Gastrocnemius medialis (tissue), 4 donors: Measurements from ENCODE around the gene UBR3.
A peak's percentile ranks its signal among the peaks of the same experiment; 100 is the strongest.

Experiments
- POLR2A ChIP-seq, 2 donors: fragments of 450-650 bp; IDR thresholded peaks; one replicate each; pipeline ENCODE4 v1.6.1; 2017; ENCODE audit warnings: antibody characterized with exemption in 2 of 2, mild to moderate bottlenecking in 2 of 2, moderate library complexity in 2 of 2
- TF ChIP-seq, protein P1 (sequence below), 5 experiments: fragments of 450-650 bp in 3 of 5; fragments of 200-600 bp in 2 of 5; sonication (generic) in 2 of 5; IDR thresholded peaks in 4 of 5; conservative IDR thresholded peaks in 1 of 5; 1 replicate in 4 of 5; 2 replicates in 1 of 5; pipeline ENCODE4 v1.5.1; 2016 to 2019; ENCODE audit warnings: antibody characterized with exemption in 5 of 5, mild to moderate bottlenecking in 3 of 5, moderate library complexity in 3 of 5

DNA sequence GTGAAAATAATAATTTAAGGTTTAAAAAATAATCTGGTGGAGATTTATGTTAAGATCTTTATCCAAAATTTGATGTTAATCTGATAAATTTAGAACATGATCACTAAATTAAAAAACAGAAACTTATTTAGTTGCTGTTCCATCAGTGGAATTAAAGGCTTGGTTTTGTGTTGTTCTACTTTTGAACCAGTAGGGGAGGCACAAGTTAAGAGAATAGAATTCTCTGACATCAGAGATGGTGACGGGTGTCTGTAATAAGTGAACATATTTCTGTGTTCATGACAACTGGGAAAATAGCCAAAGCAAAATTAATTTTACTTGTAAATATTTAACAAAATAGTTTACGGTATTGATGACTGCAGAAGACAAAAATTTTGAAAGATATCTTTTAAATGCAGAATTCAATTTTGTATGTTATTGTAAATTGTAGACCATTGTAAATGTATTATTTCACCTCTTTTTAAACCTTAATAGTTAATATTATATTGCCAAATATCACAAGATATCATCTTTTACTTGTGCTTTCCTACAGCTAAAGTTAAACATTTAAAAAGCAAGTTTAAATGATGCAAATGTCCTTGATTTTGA, 106.0 kb downstream of the UBR3 start:
- TF ChIP-seq, protein P1, sequence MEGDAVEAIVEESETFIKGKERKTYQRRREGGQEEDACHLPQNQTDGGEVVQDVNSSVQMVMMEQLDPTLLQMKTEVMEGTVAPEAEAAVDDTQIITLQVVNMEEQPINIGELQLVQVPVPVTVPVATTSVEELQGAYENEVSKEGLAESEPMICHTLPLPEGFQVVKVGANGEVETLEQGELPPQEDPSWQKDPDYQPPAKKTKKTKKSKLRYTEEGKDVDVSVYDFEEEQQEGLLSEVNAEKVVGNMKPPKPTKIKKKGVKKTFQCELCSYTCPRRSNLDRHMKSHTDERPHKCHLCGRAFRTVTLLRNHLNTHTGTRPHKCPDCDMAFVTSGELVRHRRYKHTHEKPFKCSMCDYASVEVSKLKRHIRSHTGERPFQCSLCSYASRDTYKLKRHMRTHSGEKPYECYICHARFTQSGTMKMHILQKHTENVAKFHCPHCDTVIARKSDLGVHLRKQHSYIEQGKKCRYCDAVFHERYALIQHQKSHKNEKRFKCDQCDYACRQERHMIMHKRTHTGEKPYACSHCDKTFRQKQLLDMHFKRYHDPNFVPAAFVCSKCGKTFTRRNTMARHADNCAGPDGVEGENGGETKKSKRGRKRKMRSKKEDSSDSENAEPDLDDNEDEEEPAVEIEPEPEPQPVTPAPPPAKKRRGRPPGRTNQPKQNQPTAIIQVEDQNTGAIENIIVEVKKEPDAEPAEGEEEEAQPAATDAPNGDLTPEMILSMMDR (IDR thresholded peaks at IDR 0.05 in 4 of 5, conservative IDR thresholded peaks at IDR 0.05 in 1 of 5), result peak; percentile 18 to 55 (median 43)
- TF ChIP-seq POLR2A (IDR thresholded peaks at IDR 0.05), result no peak
